ENCODE measurements around the gene SYT3. TPM values are rescaled to one million over a fixed set of nuclear protein-coding genes. Genes with fewer than 3 reads are reported as not detected.

SYT3 gene
- total RNA-seq, 6 experiments from 2014 or later, result not detected

- no peak for DNase-seq
- Mint-ChIP-seq H3K9me3 (no peaks in the 10 kb centered on the region), H3K4me3 (no peak overlapping the region), H3K27ac (no peak overlapping the region), H3K27me3 (ENCODE audit: insufficient read depth) (peaks cover 39% of the 10 kb centered on the region), H3K4me1 (ENCODE audit: low read depth) (no peaks in the 10 kb centered on the region), H3K36me3 (ENCODE audit: low read depth) (no peaks in the 10 kb centered on the region)
- TF ChIP-seq CTCF (IDR thresholded peaks at IDR 0.05), result no peak
These were observed 38.0 kb upstream of the SYT3 start for GRCh38 chr19:50677636-50678035.

- H3K27me3 Mint-ChIP-seq (ENCODE audit: insufficient read depth), result peaks cover 42% of the 10 kb centered on the region
These were observed 37.0 kb upstream of the SYT3 start for GRCh38 chr19:50676625-50677197.

GRCh38 chr19:50673118-50673517 lies 33.4 kb upstream of the SYT3 start:
- Mint-ChIP-seq H3K4me3 (no peak overlapping the region), H3K27me3 (ENCODE audit: insufficient read depth) (peaks cover 38% of the 10 kb centered on the region), H3K27ac (no peak overlapping the region), H3K9me3 (no peaks in the 10 kb centered on the region), H3K36me3 (ENCODE audit: low read depth) (no peaks in the 10 kb centered on the region), H3K4me1 (ENCODE audit: low read depth) (no peaks in the 10 kb centered on the region)
- no peak for TF ChIP-seq CTCF (IDR thresholded peaks at IDR 0.05)
- no peak for DNase-seq

More at GRCh38 chr19:50676625-50677197, 37.0 kb upstream of the SYT3 start:
- TF ChIP-seq CTCF (IDR thresholded peaks at IDR 0.05), result no peak
- Mint-ChIP-seq H3K4me3 (no peak overlapping the region), H3K27ac (no peak overlapping the region), H3K4me1 (ENCODE audit: low read depth) (no peaks in the 10 kb centered on the region), H3K9me3 (no peaks in the 10 kb centered on the region), H3K36me3 (ENCODE audit: low read depth) (no peaks in the 10 kb centered on the region)
- DNase-seq, result no peak

GRCh38 chr19:50670102-50670380 lies 30.4 kb upstream of the SYT3 start:
- no peak overlapping the region for H3K4me3 Mint-ChIP-seq
- no peak overlapping the region for H3K27ac Mint-ChIP-seq
- peaks cover 38% of the 10 kb centered on the region for H3K27me3 Mint-ChIP-seq (ENCODE audit: insufficient read depth)
- H3K9me3 Mint-ChIP-seq, result no peaks in the 10 kb centered on the region
- H3K36me3 Mint-ChIP-seq (ENCODE audit: low read depth), result no peaks in the 10 kb centered on the region
- no peaks in the 10 kb centered on the region for H3K4me1 Mint-ChIP-seq (ENCODE audit: low read depth)
- no peak for TF ChIP-seq CTCF (IDR thresholded peaks at IDR 0.05)
- DNase-seq, result no peak

- no peak overlapping the region for H3K4me3 Mint-ChIP-seq
- DNase-seq, result no peak
- H3K4me1 Mint-ChIP-seq (ENCODE audit: low read depth), result no peaks in the 10 kb centered on the region
- H3K36me3 Mint-ChIP-seq (ENCODE audit: low read depth), result no peaks in the 10 kb centered on the region
- no peak overlapping the region for H3K27ac Mint-ChIP-seq
- TF ChIP-seq CTCF (IDR thresholded peaks at IDR 0.05), result peak; percentile 96
- no peaks in the 10 kb centered on the region for H3K9me3 Mint-ChIP-seq
- peaks cover 42% of the 10 kb centered on the region for H3K27me3 Mint-ChIP-seq (ENCODE audit: insufficient read depth)
These were observed 29.8 kb upstream of the SYT3 start for GRCh38 chr19:50669302-50670101.
